Gastrocnemius medialis (tissue), 4 donors: ENCODE results near the gene OR51B2. TPM values are rescaled to one million over a fixed set of nuclear protein-coding genes. Genes with fewer than 3 reads are reported as not detected.
"Not testable (repeated sequence)": the region's sequence is repeated elsewhere in the genome, so short reads cannot be mapped to it uniquely, and the experiment has no call there.

Experiments
- ATAC-seq, 2 donors: fragments of 150-250 bp; one replicate each; pipeline ENCODE4 v1.9.1; 2016
- DNase-seq, 2 donors: peaks; one replicate each; pipeline ENCODE4 v3.0.0-alpha.2; 2019
- H3K27ac ChIP-seq, 4 donors: fragments of 200-600 bp; sonication (generic); 1 replicate in 1 of 4; 2 replicates in 3 of 4; pipeline ENCODE4 v1.5.1; 2016 to 2018; ENCODE audit warnings: mild to moderate bottlenecking in 2 of 4, moderate library complexity in 1 of 4
- H3K27me3 ChIP-seq, 3 donors: fragments of 200-600 bp; sonication (generic) in 2 of 3; 1 replicate in 1 of 3; 2 replicates in 2 of 3; pipeline versions ENCODE4 v1.5.1 to v1.6.0; 2016 to 2019; ENCODE audit warnings: mild to moderate bottlenecking in 1 of 3, moderate library complexity in 1 of 3
- H3K36me3 ChIP-seq, 2 donors: fragments of 200-600 bp; sonication (generic) in 1 of 2; one replicate each; pipeline ENCODE4 v1.5.1; 2017 to 2018
- H3K4me1 ChIP-seq, 2 donors: fragments of 200-600 bp; sonication (generic) in 1 of 2; one replicate each; pipeline ENCODE4 v1.5.1; 2016 to 2017; ENCODE audit warnings: mild to moderate bottlenecking in 2 of 2
- H3K4me3 ChIP-seq, 4 donors: fragments of 200-600 bp; sonication (generic) in 3 of 4; 1 replicate in 1 of 4; 2 replicates in 3 of 4; pipeline ENCODE4 v1.5.1; 2016 to 2019; ENCODE audit warnings: mild to moderate bottlenecking in 2 of 4
- H3K9me3 ChIP-seq, 3 donors: fragments of 200-600 bp; sonication (generic) in 2 of 3; 1 replicate in 1 of 3; 2 replicates in 2 of 3; pipeline ENCODE4 v1.5.1; 2016 to 2019
- CTCF ChIP-seq, 5 experiments: fragments of 450-650 bp in 3 of 5; fragments of 200-600 bp in 2 of 5; sonication (generic) in 2 of 5; IDR thresholded peaks in 4 of 5; conservative IDR thresholded peaks in 1 of 5; 1 replicate in 4 of 5; 2 replicates in 1 of 5; pipeline ENCODE4 v1.5.1; 2016 to 2019; ENCODE audit warnings: antibody characterized with exemption in 5 of 5, mild to moderate bottlenecking in 3 of 5, moderate library complexity in 3 of 5
- POLR2A ChIP-seq, 2 donors: fragments of 450-650 bp; IDR thresholded peaks; one replicate each; pipeline ENCODE4 v1.6.1; 2017; ENCODE audit warnings: antibody characterized with exemption in 2 of 2, mild to moderate bottlenecking in 2 of 2, moderate library complexity in 2 of 2
- in situ Hi-C, 4 donors: fragments of 200-750 bp; cut with MboI; loops; one replicate each; pipeline versions ENCODE4 v1.15.0 to v1.8.0; 2017; ENCODE audit warnings: low sequenced_read_pairs in 4 of 4
- intact Hi-C: fragments of 100-400 bp; cut with DNase I; formaldehyde crosslinking; loops from one replicate; pipeline ENCODE4 v1.15.1; 2023; ENCODE audit warnings: low total_unique reads
- total RNA-seq, 4 donors: library from RNA; depleted of rRNA; stranded (reverse); fragments of >200 nt; gene quantifications; one replicate each; pipeline versions ENCODE4 v1.1.0 to v1.2.3, GENCODE V29; 2016

OR51B2 gene
- total RNA-seq, 4 donors from 2014 or later = not detected

GRCh38 chr11:5364214-5364613, 40.1 kb upstream of the OR51B2 start:
- TF ChIP-seq CTCF (IDR thresholded peaks at IDR 0.05 in 4 of 5, conservative IDR thresholded peaks at IDR 0.05 in 1 of 5) (no peak), POLR2A (IDR thresholded peaks at IDR 0.05) (no peak)
- Histone ChIP-seq H3K4me3 (no peak overlapping the region), H3K27me3 (no peaks in the 10 kb centered on the region), H3K9me3 (no peaks in the 10 kb centered on the region), H3K4me1 (no peaks in the 10 kb centered on the region), H3K36me3 (no peaks in the 10 kb centered on the region), H3K27ac (no peak overlapping the region)
- in situ Hi-C loops (no loop called here), intact Hi-C loops (no loop called here)
- DNase-seq = no peak
- ATAC-seq = no peak

- no peaks in the 10 kb centered on the region for H3K27me3 ChIP-seq
- intact Hi-C loops (no loop called here), in situ Hi-C loops (no loop called here)
- no peak overlapping the region for H3K4me3 ChIP-seq
- no peaks in the 10 kb centered on the region for H3K9me3 ChIP-seq
- DNase-seq = no peak
- H3K36me3 ChIP-seq = no peaks in the 10 kb centered on the region
- no peak for ATAC-seq
- TF ChIP-seq POLR2A (IDR thresholded peaks at IDR 0.05) (no peak), CTCF (IDR thresholded peaks at IDR 0.05 in 4 of 5, conservative IDR thresholded peaks at IDR 0.05 in 1 of 5) (no peak)
- no peak overlapping the region for H3K27ac ChIP-seq
- H3K4me1 ChIP-seq = no peaks in the 10 kb centered on the region
These were observed 39.6 kb upstream of the OR51B2 start for GRCh38 chr11:5363679-5364078.

GRCh38 chr11:5362017-5362625, 38.0 kb upstream of the OR51B2 start:
- DNase-seq = no peak
- Histone ChIP-seq H3K9me3 (no peaks in the 10 kb centered on the region), H3K4me1 (no peaks in the 10 kb centered on the region), H3K27ac (no peak overlapping the region), H3K27me3 (no peaks in the 10 kb centered on the region), H3K36me3 (no peaks in the 10 kb centered on the region), H3K4me3 (no peak overlapping the region)
- in situ Hi-C loops = no loop called here
- intact Hi-C loops = no loop called here
- no peak for ATAC-seq
- TF ChIP-seq CTCF (IDR thresholded peaks at IDR 0.05 in 4 of 5, conservative IDR thresholded peaks at IDR 0.05 in 1 of 5) (no peak), POLR2A (IDR thresholded peaks at IDR 0.05) (no peak)

GRCh38 chr11:5356031-5356430, 31.9 kb upstream of the OR51B2 start:
- H3K27ac ChIP-seq, intact Hi-C loops, DNase-seq, H3K9me3 ChIP-seq, in situ Hi-C loops, H3K36me3 ChIP-seq, H3K4me1 ChIP-seq, ATAC-seq, H3K4me3 ChIP-seq, H3K27me3 ChIP-seq: not testable (repeated sequence)

GRCh38 chr11:5351208-5351607, 27.1 kb upstream of the OR51B2 start, which contains the start of gene OR51B6:
Gene OR51B6, plus strand, starts transcription at chr11:5351508. Its CDS starts 0 bp downstream, at chr11:5351508.
- H3K36me3 ChIP-seq = no peaks in the 10 kb centered on the region
- intact Hi-C loops (no loop called here), in situ Hi-C loops (no loop called here)
- no peaks in the 10 kb centered on the region for H3K9me3 ChIP-seq
- no peak for DNase-seq
- no peak within 1 kb of the TSS for H3K4me3 ChIP-seq
- H3K4me1 ChIP-seq = no peaks in the 10 kb centered on the region
- no peak for ATAC-seq
- no peaks in the 10 kb centered on the region for H3K27me3 ChIP-seq
- no peak within 1 kb of the TSS for H3K27ac ChIP-seq
- TF ChIP-seq CTCF (IDR thresholded peaks at IDR 0.05 in 4 of 5, conservative IDR thresholded peaks at IDR 0.05 in 1 of 5) = no peak
- no peak for TF ChIP-seq POLR2A (IDR thresholded peaks at IDR 0.05)
